GM23338 (cell line): Measurements from ENCODE around the gene TMIGD3.

Source experiments
- CREB1 ChIP-seq: fragments of 250-450 bp; sonication (Bioruptor Pico); IDR thresholded peaks from 2 replicates; pipeline ENCODE4 v1.5.0; 2020; ENCODE audit warnings: low read depth, mild to moderate bottlenecking, moderate library complexity
- EZH2 ChIP-seq: fragments of 200-600 bp; sonication (generic); IDR thresholded peaks from one replicate; pipeline ENCODE4 v1.8.0; 2017; ENCODE audit warnings: antibody characterized with exemption, mild to moderate bottlenecking, low read depth; ENCODE audit not compliant: unreplicated experiment
- EZH2phosphoT487 ChIP-seq: fragments of 200-600 bp; sonication (generic); IDR thresholded peaks from one replicate; pipeline ENCODE4 v1.8.1; 2018; ENCODE audit warnings: antibody characterized with exemption; ENCODE audit not compliant: unreplicated experiment
- JUNB ChIP-seq: IDR thresholded peaks from one replicate; pipeline ENCODE4 v1.6.1; 2016; ENCODE audit warnings: antibody characterized with exemption; ENCODE audit not compliant: unreplicated experiment
- NANOG ChIP-seq: IDR thresholded peaks from 2 replicates; pipeline ENCODE4 v1.6.1; 2016; ENCODE audit warnings: antibody characterized with exemption, borderline replicate concordance
- POLR2AphosphoS5 ChIP-seq: IDR thresholded peaks from 2 replicates; pipeline ENCODE4 v1.6.1; 2016; ENCODE audit warnings: antibody characterized with exemption, low read depth
- ZNF114 ChIP-seq: fragments of 250-450 bp; sonication (Bioruptor Pico); IDR thresholded peaks from 2 replicates; pipeline ENCODE4 v1.5.0; 2020; ENCODE audit warnings: mild to moderate bottlenecking, moderate library complexity
- ZNF331 ChIP-seq: fragments of 250-450 bp; sonication (Bioruptor Pico); IDR thresholded peaks from 2 replicates; pipeline ENCODE4 v1.5.0; 2020; ENCODE audit warnings: low read depth, mild to moderate bottlenecking, moderate library complexity
- TF ChIP-seq, protein P1 (sequence below), 2 experiments: fragments of 200-600 bp in 1 of 2; sonication (generic) in 1 of 2; conservative IDR thresholded peaks; 2 replicates each; pipeline versions ENCODE4 v1.5.1 to v1.6.1; 2016 to 2017; ENCODE audit warnings: antibody characterized with exemption in 2 of 2, low read depth in 2 of 2, mild to moderate bottlenecking in 2 of 2, moderate library complexity in 1 of 2
- TF ChIP-seq, protein P2 (sequence below): IDR thresholded peaks from one replicate; pipeline ENCODE4 v1.6.1; 2018; ENCODE audit warnings: antibody characterized with exemption; ENCODE audit not compliant: unreplicated experiment

DNA sequence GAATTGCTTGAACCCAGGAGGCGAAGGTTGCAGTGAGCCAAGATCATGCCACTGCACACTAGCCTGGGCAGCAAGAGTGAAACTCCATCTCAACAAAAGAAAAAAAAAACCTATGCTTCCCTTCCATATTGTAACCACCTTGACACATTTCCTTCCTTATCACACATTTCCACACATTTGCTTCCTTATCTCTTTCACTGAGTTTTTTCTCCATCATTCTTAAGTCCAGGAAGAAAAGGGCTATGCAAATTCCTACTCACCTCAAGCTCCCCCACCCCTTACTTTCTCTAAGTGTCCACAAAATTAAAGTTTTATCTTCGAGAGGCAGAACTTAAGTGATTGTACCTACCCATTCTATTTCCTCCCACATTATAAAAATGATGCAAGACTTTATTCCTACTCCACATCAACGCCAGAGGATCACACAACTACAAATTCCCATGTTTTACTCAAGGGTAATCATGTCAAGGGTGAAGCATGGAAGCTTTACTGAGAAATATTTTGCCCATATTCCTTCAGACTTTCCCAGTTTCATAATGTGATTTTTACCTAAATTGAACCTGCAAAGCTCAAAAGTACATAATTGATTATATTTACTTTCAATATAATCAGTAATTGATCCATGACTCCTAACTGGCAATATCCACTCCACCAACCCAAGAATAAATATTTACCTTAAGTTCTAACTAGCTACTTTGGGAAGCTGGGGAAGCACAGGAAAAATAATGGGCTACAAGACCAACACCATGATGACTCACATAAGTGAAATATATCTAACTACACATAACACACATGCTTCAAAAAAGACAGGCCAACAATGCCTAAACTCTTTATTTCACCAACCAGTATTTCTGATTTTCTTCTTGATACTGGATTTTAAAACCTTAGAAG, 63.7 kb downstream of the TMIGD3 start:
- TF ChIP-seq, protein P1, sequence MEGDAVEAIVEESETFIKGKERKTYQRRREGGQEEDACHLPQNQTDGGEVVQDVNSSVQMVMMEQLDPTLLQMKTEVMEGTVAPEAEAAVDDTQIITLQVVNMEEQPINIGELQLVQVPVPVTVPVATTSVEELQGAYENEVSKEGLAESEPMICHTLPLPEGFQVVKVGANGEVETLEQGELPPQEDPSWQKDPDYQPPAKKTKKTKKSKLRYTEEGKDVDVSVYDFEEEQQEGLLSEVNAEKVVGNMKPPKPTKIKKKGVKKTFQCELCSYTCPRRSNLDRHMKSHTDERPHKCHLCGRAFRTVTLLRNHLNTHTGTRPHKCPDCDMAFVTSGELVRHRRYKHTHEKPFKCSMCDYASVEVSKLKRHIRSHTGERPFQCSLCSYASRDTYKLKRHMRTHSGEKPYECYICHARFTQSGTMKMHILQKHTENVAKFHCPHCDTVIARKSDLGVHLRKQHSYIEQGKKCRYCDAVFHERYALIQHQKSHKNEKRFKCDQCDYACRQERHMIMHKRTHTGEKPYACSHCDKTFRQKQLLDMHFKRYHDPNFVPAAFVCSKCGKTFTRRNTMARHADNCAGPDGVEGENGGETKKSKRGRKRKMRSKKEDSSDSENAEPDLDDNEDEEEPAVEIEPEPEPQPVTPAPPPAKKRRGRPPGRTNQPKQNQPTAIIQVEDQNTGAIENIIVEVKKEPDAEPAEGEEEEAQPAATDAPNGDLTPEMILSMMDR (conservative IDR thresholded peaks at IDR 0.05; ENCODE audit: low read depth in 2 of 2) = no peak
- TF ChIP-seq EZH2 (no peak), POLR2AphosphoS5 (no peak), JUNB (no peak), EZH2phosphoT487 (no peak), NANOG (no peak), ZNF331 (no peak), ZNF114 (CRISPR knock-in tag) (no peak), CREB1 (CRISPR knock-in tag) (no peak)
- TF ChIP-seq, protein P2, sequence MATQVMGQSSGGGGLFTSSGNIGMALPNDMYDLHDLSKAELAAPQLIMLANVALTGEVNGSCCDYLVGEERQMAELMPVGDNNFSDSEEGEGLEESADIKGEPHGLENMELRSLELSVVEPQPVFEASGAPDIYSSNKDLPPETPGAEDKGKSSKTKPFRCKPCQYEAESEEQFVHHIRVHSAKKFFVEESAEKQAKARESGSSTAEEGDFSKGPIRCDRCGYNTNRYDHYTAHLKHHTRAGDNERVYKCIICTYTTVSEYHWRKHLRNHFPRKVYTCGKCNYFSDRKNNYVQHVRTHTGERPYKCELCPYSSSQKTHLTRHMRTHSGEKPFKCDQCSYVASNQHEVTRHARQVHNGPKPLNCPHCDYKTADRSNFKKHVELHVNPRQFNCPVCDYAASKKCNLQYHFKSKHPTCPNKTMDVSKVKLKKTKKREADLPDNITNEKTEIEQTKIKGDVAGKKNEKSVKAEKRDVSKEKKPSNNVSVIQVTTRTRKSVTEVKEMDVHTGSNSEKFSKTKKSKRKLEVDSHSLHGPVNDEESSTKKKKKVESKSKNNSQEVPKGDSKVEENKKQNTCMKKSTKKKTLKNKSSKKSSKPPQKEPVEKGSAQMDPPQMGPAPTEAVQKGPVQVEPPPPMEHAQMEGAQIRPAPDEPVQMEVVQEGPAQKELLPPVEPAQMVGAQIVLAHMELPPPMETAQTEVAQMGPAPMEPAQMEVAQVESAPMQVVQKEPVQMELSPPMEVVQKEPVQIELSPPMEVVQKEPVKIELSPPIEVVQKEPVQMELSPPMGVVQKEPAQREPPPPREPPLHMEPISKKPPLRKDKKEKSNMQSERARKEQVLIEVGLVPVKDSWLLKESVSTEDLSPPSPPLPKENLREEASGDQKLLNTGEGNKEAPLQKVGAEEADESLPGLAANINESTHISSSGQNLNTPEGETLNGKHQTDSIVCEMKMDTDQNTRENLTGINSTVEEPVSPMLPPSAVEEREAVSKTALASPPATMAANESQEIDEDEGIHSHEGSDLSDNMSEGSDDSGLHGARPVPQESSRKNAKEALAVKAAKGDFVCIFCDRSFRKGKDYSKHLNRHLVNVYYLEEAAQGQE = no peak
